K562 (cell line): ENCODE measurements around the gene GOLPH3L. TPM values are rescaled to one million over a fixed set of nuclear protein-coding genes. Genes with fewer than 3 reads are reported as not detected.

Experiments used
- ATAC-seq: fragments of 200-7000 bp; cut with Tn5 transposase; 3 replicates; pipeline ENCODE4 v1.9.1; 2020; ENCODE audit warnings: moderate library complexity
- BruUV-seq: library from RNA; stranded (reverse); fragments of 400-500 nt; replicated peaks from 2 replicates; lab custom pipeline; 2021; lab: Mats Ljungman, UMichigan
- CTCF ChIA-PET: fragments of 300-600 bp; formaldehyde crosslinking; extraction: SDS; loops from one replicate; lab custom pipeline; 2021; ENCODE audit warnings: low intra/inter-chr PET ratio; lab: Yijun Ruan, JAX
- POLR2A ChIA-PET: fragments of 300-600, 350-650 bp; sonication (Branson Sonifier 250); formaldehyde crosslinking; extraction: SDS; loops from one replicate; lab custom pipeline; 2021; ENCODE audit warnings: antibody characterized with exemption, inconsistent platforms; lab: Yijun Ruan, JAX
- DNase-seq, 4 experiments: peaks; one replicate each; pipeline versions ENCODE4 v3.0.0 to v3.0.0-alpha.2; 2011 to 2018; ENCODE audit warnings: low spot score in 3 of 4, mixed read lengths in 3 of 4; ENCODE audit errors: extremely low read depth in 1 of 4
- FAIRE-seq: peaks from 2 replicates; lab custom pipeline; 2011; peaks lifted over from hg19 to GRCh38; lab: Jason Lieb, UNC
- H2AFZ ChIP-seq: 2 replicates; pipeline ENCODE4 v1.6.0; 2011; ENCODE audit warnings: low read depth, low read length, control low read depth, inconsistent platforms
- H3K27ac ChIP-seq: fragments of 200-600 bp; 3 replicates; pipeline ENCODE4 v1.8.0; 2011; ENCODE audit warnings: low read depth, mild to moderate bottlenecking, control low read depth, inconsistent platforms, low read length, moderate library complexity, mixed read lengths; ENCODE audit errors: extremely low read depth
- H3K27me3 ChIP-seq, 2 experiments: fragments of 300-600 bp in 1 of 2; 2 replicates in 1 of 2; 3 replicates in 1 of 2; pipeline versions ENCODE4 v1.6.0 to v1.8.0; 2011; ENCODE audit warnings: inconsistent platforms in 2 of 2, low read length in 2 of 2, mild to moderate bottlenecking in 1 of 2, mixed read lengths in 1 of 2, moderate library complexity in 1 of 2; ENCODE audit not compliant: control insufficient read depth in 2 of 2, insufficient read depth in 2 of 2
- H3K36me3 ChIP-seq: fragments of 300-600 bp; 3 replicates; pipeline ENCODE4 v1.8.0; 2011; ENCODE audit warnings: mild to moderate bottlenecking, low read length, inconsistent platforms; ENCODE audit not compliant: control insufficient read depth, insufficient read depth
- H3K4me1 ChIP-seq, 2 experiments: fragments of 200-600 bp in 1 of 2; replicated peaks in 1 of 2; 2 replicates in 1 of 2; 3 replicates in 1 of 2; pipeline versions ENCODE4 v1.5.1 to v1.8.0; 2011; ENCODE audit warnings: inconsistent platforms in 2 of 2, low read length in 2 of 2, mild to moderate bottlenecking in 1 of 2, mixed read lengths in 1 of 2, moderate library complexity in 1 of 2; ENCODE audit not compliant: control insufficient read depth in 2 of 2, insufficient read depth in 2 of 2
- H3K4me2 ChIP-seq: 2 replicates; pipeline ENCODE4 v1.6.1; 2011; ENCODE audit warnings: low read length, control low read depth, inconsistent platforms, mixed read lengths; ENCODE audit not compliant: insufficient read depth
- H3K4me3 ChIP-seq: fragments of 200-600 bp; sonication (generic), shearing (Covaris generic); 2 replicates; pipeline ENCODE4 v1.5.1; 2016; ENCODE audit warnings: control low read depth, inconsistent platforms
- H3K79me2 ChIP-seq: fragments of 200-600 bp; 3 replicates; pipeline ENCODE4 v1.8.0; 2011; ENCODE audit warnings: low read length, inconsistent platforms; ENCODE audit not compliant: control insufficient read depth, insufficient read depth
- H3K9ac ChIP-seq, 2 experiments: 2 replicates each; pipeline versions ENCODE4 v1.6.0 to v1.6.1; 2011; ENCODE audit warnings: low read depth in 2 of 2, low read length in 2 of 2, control low read depth in 1 of 2, inconsistent platforms in 1 of 2, mild to moderate bottlenecking in 1 of 2, mixed read lengths in 1 of 2; ENCODE audit not compliant: insufficient read depth in 1 of 2
- H3K9me1 ChIP-seq: one replicate; pipeline ENCODE4 v1.6.0; 2011; ENCODE audit warnings: inconsistent platforms, mild to moderate bottlenecking, low read length, moderate library complexity; ENCODE audit not compliant: control insufficient read depth, insufficient read depth
- H3K9me3 ChIP-seq: replicated peaks from 2 replicates; pipeline ENCODE4 v1.5.1; 2011; ENCODE audit warnings: low read depth, low read length, inconsistent platforms; ENCODE audit not compliant: control insufficient read depth, insufficient read depth
- H4K20me1 ChIP-seq: replicated peaks from 2 replicates; pipeline ENCODE4 v1.6.1; 2011; ENCODE audit warnings: low read length, inconsistent platforms, mixed read lengths; ENCODE audit not compliant: control insufficient read depth, insufficient read depth
- HBP1 ChIP-seq: fragments of 450-650 bp; formaldehyde crosslinking; IDR thresholded peaks from 2 replicates; pipeline ENCODE4 v1.4.0; 2022; ENCODE audit warnings: missing genetic modification characterization
- KLF1 ChIP-seq: fragments of 450-650 bp; IDR thresholded peaks from 2 replicates; pipeline ENCODE4 v1.6.1; 2016; ENCODE audit warnings: missing genetic modification characterization, missing compliant biosample characterization
- MLLT1 ChIP-seq, 2 experiments: fragments of 450-650 bp; IDR thresholded peaks; 2 replicates each; pipeline ENCODE4 v1.6.1; 2016
- THRA ChIP-seq: fragments of 450-650 bp; IDR thresholded peaks from 2 replicates; pipeline ENCODE4 v1.6.1; 2017; ENCODE audit warnings: mild to moderate bottlenecking, moderate library complexity
- WGBS: fragments of 100-300 bp; shearing (Covaris generic); methylation state at CpG from one replicate; pipeline ENCODE4 v1.1.6; 2016; ENCODE audit warnings: low coverage, mixed read lengths; ENCODE audit not compliant: insufficient coverage; ENCODE audit errors: missing lambda C conversion rate; 5-methylcytosine and 5-hydroxymethylcytosine counted together
- in situ Hi-C: fragments of 300-500 bp; cut with MboI; formaldehyde crosslinking; loops from 4 replicates; pipeline ENCODE4 v1.15.0; 2018; ENCODE audit warnings: inconsistent platforms, mixed read lengths
- intact Hi-C: fragments of 100-400 bp; cut with micrococcal nuclease; formaldehyde crosslinking; loops from 2 replicates; pipeline ENCODE4 v1.14.2; 2022
- polyA plus RNA-seq, 8 experiments: library from polyadenylated mRNA; depleted of rRNA in 4 of 8; stranded (reverse) in 5 of 8; unstranded in 3 of 8; fragments of >200 nt; fragmentation: Nextera tagmentation in 2 of 8; fragmentation: Illumina TruSeq in 1 of 8; extraction: Ambion mirVana in 2 of 8; extraction: Trizol in 1 of 8; gene quantifications; 2 replicates each; pipeline versions ENCODE4 v1.2.1 to v1.2.3, GENCODE V29; 2011 to 2014; ENCODE audit warnings: inconsistent platforms in 1 of 8, missing spikeins in 1 of 8
- total RNA-seq, 7 experiments: library from RNA; depleted of rRNA in 6 of 7; stranded (reverse); fragments of >200 nt in 6 of 7; fragmentation: Illumina TruSeq in 2 of 7; extraction: Trizol in 2 of 7; gene quantifications; 2 replicates each; pipeline versions ENCODE4 v1.2.1 to v1.2.3, GENCODE V29; 2011 to 2021; ENCODE audit warnings: low replicate concordance in 1 of 7

The GOLPH3L gene
- total and polyA plus RNA-seq, 9 of the 15 experiments (the other 6 are each of a cell fraction or from before 2014, with no cell fraction given) = 8.1 to 42.1 (median 21.6) TPM

GRCh38 chr1:150724336-150724735, 27.4 kb upstream of the GOLPH3L start:
- no peaks in the 10 kb centered on the region for H3K79me2 ChIP-seq
- ATAC-seq = no peak
- no peak for TF ChIP-seq HBP1 (CRISPR knock-in tag)
- no peak for TF ChIP-seq KLF1 (tag)
- TF ChIP-seq THRA = no peak
- TF ChIP-seq MLLT1 (IDR thresholded peaks at IDR 0.05) = no peak
- TF ChIP-seq, all 486 proteins: peak for 0
- Histone ChIP-seq H2AFZ (peak overlapping the region; percentile 55; the same call in 1 of the 2 replicates), H3K9me1 (no peaks in the 10 kb centered on the region), H3K27ac (no peak overlapping the region), H3K36me3 (no peaks in the 10 kb centered on the region), H3K4me1 (no peaks in the 10 kb centered on the region; a peak in 1 of 5 replicates), H3K9me3 (peaks cover 3% of the 10 kb centered on the region; the same call in 1 of the 2 replicates), H3K9ac (no peak overlapping the region), H3K27me3 (no peaks in the 10 kb centered on the region), H3K4me2 (no peak overlapping the region), H3K4me3 (no peak overlapping the region), H4K20me1 (no peaks in the 10 kb centered on the region)
- in situ Hi-C loops = no loop called here
- FAIRE-seq = no peak
- ChIA-PET POLR2A (interaction anchor here (1.3 kb wide), 1 partner anchor 19 kb away, joined by 5 read pairs; no protein-coding TSS in a partner anchor), CTCF (no interaction called here)
- WGBS = 5% methylated on average over 2 of the region's 2 CpGs
- intact Hi-C loops = no loop called here
- no TSS peak for BruUV-seq
- DNase-seq = no peak
